HG02970 (cell line): ENCODE measurements around the gene GPR15LG.
"Not testable (repeated sequence)": the region's sequence is repeated elsewhere in the genome, so short reads cannot be mapped to it uniquely, and the experiment has no call there.

Experiments used
- ATAC-seq: cut with Tn5 transposase; IDR thresholded peaks from one replicate; pipeline ENCODE4 v1.9.1; 2021; ENCODE audit warnings: mild to moderate bottlenecking, moderate library complexity, moderate number of reproducible peaks; ENCODE audit not compliant: unreplicated experiment, low FRiP score

The GPR15LG gene

GRCh38 chr10:84163996-84164395 is 9.6 kb upstream of the GPR15LG start:
- ATAC-seq, result no peak

- ATAC-seq, result no peak
These were observed 9.2 kb upstream of the GPR15LG start for GRCh38 chr10:84164442-84164841.

- ATAC-seq, result no peak
These were observed 6.8 kb upstream of the GPR15LG start for GRCh38 chr10:84166620-84167288.

GRCh38 chr10:84167289-84167653 is 6.3 kb upstream of the GPR15LG start:
- not testable (repeated sequence) for ATAC-seq

- not testable (repeated sequence) for ATAC-seq
These were observed 5.2 kb upstream of the GPR15LG start for GRCh38 chr10:84168382-84168781.

- ATAC-seq, result not testable (repeated sequence)
These were observed 2.4 kb upstream of the GPR15LG start for GRCh38 chr10:84171237-84171636.

- ATAC-seq, result peak; percentile 24
These were observed 1.7 kb upstream of the GPR15LG start for GRCh38 chr10:84171700-84172466.

GRCh38 chr10:84172467-84173356 is 889 bp upstream of the GPR15LG start:
- ATAC-seq, result peak; percentile 46

- ATAC-seq, result no peak
These were observed 1.8 kb downstream of the GPR15LG start for GRCh38 chr10:84175436-84175835.

GRCh38 chr10:84176351-84176750 is 2.8 kb downstream of the GPR15LG start:
- ATAC-seq, result no peak

GRCh38 chr10:84176836-84177474 is 3.4 kb downstream of the GPR15LG start:
- ATAC-seq, result no peak

- no peak for ATAC-seq
These were observed 4.0 kb downstream of the GPR15LG start for GRCh38 chr10:84177541-84178141.

GRCh38 chr10:84178160-84178609 is 4.6 kb downstream of the GPR15LG start:
- no peak for ATAC-seq

GRCh38 chr10:84179059-84179710 is 5.6 kb downstream of the GPR15LG start:
- peak; percentile 85 for ATAC-seq

- not testable (repeated sequence) for ATAC-seq
These were observed 6.8 kb downstream of the GPR15LG start for GRCh38 chr10:84180386-84180785.

GRCh38 chr10:84181631-84182030 is 8.0 kb downstream of the GPR15LG start:
- ATAC-seq, result no peak

GRCh38 chr10:84184517-84184916 is 10.9 kb downstream of the GPR15LG start:
- no peak for ATAC-seq

GRCh38 chr10:84185526-84186175 is 12.1 kb downstream of the GPR15LG start:
- no peak for ATAC-seq

GRCh38 chr10:84188815-84189214 is 15.2 kb downstream of the GPR15LG start:
- no peak for ATAC-seq
